Bronchial epithelial cell (primary cell): ENCODE results near the gene TSR2. TPM values are rescaled to one million over a fixed set of nuclear protein-coding genes. Genes with fewer than 3 reads are reported as not detected.

Experiments
- DNase-seq: peaks from one replicate; pipeline ENCODE4 v3.0.0-alpha.2; 2010; ENCODE audit warnings: low read depth
- FAIRE-seq: peaks from 2 replicates; lab custom pipeline; 2011; peaks lifted over from hg19 to GRCh38; lab: Jason Lieb, UNC
- H3K27me3 ChIP-seq: 2 replicates; pipeline ENCODE4 v1.5.1; 2011; ENCODE audit warnings: low read length; ENCODE audit not compliant: control insufficient read depth, insufficient read depth
- H3K36me3 ChIP-seq: 2 replicates; pipeline ENCODE4 v1.5.1; 2011; ENCODE audit warnings: low read length; ENCODE audit not compliant: control insufficient read depth, insufficient read depth
- H3K4me3 ChIP-seq: 2 replicates; pipeline ENCODE4 v1.5.1; 2011; ENCODE audit warnings: mild to moderate bottlenecking, low read depth, low read length, control low read depth
- total RNA-seq: library from RNA; depleted of rRNA; stranded (reverse); fragments of >200 nt; gene quantifications from 2 replicates; pipeline ENCODE4 v1.2.1, GENCODE V29; 2014
- TF ChIP-seq, protein P1 (sequence below): IDR thresholded peaks from 2 replicates; pipeline ENCODE4 v1.5.1; 2011; ENCODE audit warnings: mild to moderate bottlenecking, moderate library complexity, low read length, control low read depth, inconsistent platforms; ENCODE audit not compliant: insufficient read depth, severe bottlenecking

TSR2 gene
- total RNA-seq, 1 donor from 2014 or later = 12.4 TPM

DNA sequence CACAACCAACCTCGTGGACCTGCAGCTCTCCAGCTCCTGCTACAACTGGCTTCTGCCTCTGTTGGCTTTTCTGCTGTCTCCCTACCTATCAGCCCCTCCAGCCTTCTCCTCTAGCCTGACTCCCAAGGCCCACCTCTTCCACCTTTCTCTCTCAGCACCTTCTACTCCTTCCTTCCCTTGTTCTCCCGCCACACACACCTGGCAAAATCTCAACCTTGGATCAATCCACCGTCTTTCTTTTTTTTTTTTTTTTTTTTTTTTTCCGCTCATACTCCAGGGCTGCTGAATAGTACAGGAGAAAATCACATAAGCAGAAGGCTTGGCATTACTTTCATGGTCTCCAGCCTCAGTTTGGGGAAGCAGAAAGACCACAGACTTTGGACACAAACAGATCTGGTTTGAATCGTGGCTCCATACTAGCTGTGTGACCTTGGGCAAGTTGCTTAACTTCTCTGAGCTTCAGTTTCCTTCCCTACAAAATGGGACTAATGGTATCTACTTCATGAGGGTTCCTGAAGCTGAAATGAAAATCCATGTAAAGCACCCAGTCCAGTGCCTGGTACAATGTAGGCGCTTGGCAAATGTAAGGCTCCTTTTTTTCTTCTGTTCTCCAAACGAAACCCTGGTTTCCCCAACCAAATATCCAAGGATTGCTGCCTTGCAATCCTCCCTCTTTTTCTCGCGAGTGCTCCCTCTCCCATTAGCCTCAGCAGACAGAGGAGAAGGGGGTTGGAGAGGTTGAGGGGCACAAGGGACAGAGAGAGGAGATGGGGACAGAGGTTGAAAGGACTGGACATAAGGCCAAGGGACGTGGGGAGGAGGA, 54.2 kb downstream of the TSR2 start:
- Histone ChIP-seq H3K36me3 (no peaks in the 10 kb centered on the region), H3K27me3 (no peaks in the 10 kb centered on the region), H3K4me3 (peak overlapping the region; percentile 53)
- no peak for DNase-seq
- FAIRE-seq = no peak
- TF ChIP-seq, protein P1, sequence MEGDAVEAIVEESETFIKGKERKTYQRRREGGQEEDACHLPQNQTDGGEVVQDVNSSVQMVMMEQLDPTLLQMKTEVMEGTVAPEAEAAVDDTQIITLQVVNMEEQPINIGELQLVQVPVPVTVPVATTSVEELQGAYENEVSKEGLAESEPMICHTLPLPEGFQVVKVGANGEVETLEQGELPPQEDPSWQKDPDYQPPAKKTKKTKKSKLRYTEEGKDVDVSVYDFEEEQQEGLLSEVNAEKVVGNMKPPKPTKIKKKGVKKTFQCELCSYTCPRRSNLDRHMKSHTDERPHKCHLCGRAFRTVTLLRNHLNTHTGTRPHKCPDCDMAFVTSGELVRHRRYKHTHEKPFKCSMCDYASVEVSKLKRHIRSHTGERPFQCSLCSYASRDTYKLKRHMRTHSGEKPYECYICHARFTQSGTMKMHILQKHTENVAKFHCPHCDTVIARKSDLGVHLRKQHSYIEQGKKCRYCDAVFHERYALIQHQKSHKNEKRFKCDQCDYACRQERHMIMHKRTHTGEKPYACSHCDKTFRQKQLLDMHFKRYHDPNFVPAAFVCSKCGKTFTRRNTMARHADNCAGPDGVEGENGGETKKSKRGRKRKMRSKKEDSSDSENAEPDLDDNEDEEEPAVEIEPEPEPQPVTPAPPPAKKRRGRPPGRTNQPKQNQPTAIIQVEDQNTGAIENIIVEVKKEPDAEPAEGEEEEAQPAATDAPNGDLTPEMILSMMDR = no peak

Other genes starting within 250 kb of the TSR2 start
- gene WNK3, start 82.4 kb upstream of the TSR2 start, total RNA-seq = 0.26 and 0.51 TPM in 2 replicates
- gene FGD1, start 55.8 kb downstream of the TSR2 start, total RNA-seq = 1.1 and 1.7 TPM in 2 replicates
- gene GNL3L, start 89.8 kb downstream of the TSR2 start, total RNA-seq = 20.5 and 26.9 TPM in 2 replicates